GM12878 (cell line): ENCODE data around the gene PTGR3. TPM values are rescaled to one million over a fixed set of nuclear protein-coding genes. Genes with fewer than 3 reads are reported as not detected.

ENCODE experiments used
- ATF3 ChIP-seq: IDR thresholded peaks from 2 replicates; pipeline ENCODE4 v1.6.1; 2011; ENCODE audit warnings: low read depth, mild to moderate bottlenecking, low read length, moderate library complexity, borderline replicate concordance; ENCODE audit errors: extremely low read depth
- CREM ChIP-seq: IDR thresholded peaks from 2 replicates; pipeline ENCODE4 v1.6.1; 2014; ENCODE audit warnings: antibody characterized with exemption, low read depth
- DPF2 ChIP-seq: fragments of 450-650 bp; IDR thresholded peaks from 2 replicates; pipeline ENCODE4 v1.6.1; 2017; ENCODE audit warnings: mild to moderate bottlenecking
- HDAC6 ChIP-seq: fragments of 200-600 bp; sonication (generic); IDR thresholded peaks from one replicate; pipeline ENCODE4 v1.8.0; 2017; ENCODE audit warnings: antibody characterized with exemption; ENCODE audit not compliant: unreplicated experiment
- MTA2 ChIP-seq: fragments of 450-650 bp; IDR thresholded peaks from 2 replicates; pipeline ENCODE4 v1.6.1; 2016; ENCODE audit warnings: low read depth, mild to moderate bottlenecking, moderate library complexity
- NFIC ChIP-seq: IDR thresholded peaks from 2 replicates; pipeline ENCODE4 v1.6.1; 2012; ENCODE audit warnings: low read depth, mild to moderate bottlenecking, inconsistent platforms, low read length, moderate library complexity
- TBL1XR1 ChIP-seq: IDR thresholded peaks from 2 replicates; pipeline ENCODE4 v1.6.1; 2012; ENCODE audit warnings: low read depth, low read length, improper control_type of control experiment
- ZNF24 ChIP-seq: fragments of 450-650 bp; IDR thresholded peaks from 2 replicates; pipeline ENCODE4 v1.6.1; 2017; ENCODE audit warnings: antibody characterized with exemption, mild to moderate bottlenecking
- polyA plus RNA-seq, 11 experiments: library from polyadenylated mRNA; depleted of rRNA in 4 of 11; unstranded in 6 of 11; stranded (reverse) in 5 of 11; fragments of >200 nt; fragmentation: Nextera tagmentation in 4 of 11; fragmentation: Illumina TruSeq in 1 of 11; extraction: Ambion mirVana in 4 of 11; extraction: Trizol in 1 of 11; gene quantifications; 1 replicate in 1 of 11; 2 replicates in 10 of 11; pipeline versions ENCODE4 v1.2.1 to v1.2.3, GENCODE V29; 2011 to 2016; ENCODE audit warnings: inconsistent platforms in 2 of 11, missing spikeins in 2 of 11, low read depth in 1 of 11
- total RNA-seq, 4 experiments: library from RNA; depleted of rRNA in 3 of 4; stranded (reverse); fragments of >200 nt in 3 of 4; fragmentation: Illumina TruSeq in 1 of 4; extraction: Trizol in 1 of 4; gene quantifications; 2 replicates each; pipeline versions ENCODE4 v1.2.1 to v1.2.3, GENCODE V29; 2013 to 2021
- TF ChIP-seq, protein P1 (sequence below): IDR thresholded peaks from 2 replicates; pipeline ENCODE4 v1.6.1; 2012; ENCODE audit warnings: improper control_type of control experiment, low read depth, low read length; ENCODE audit not compliant: insufficient replicate concordance
- TF ChIP-seq, protein P2 (sequence below): fragments of 450-650 bp; IDR thresholded peaks from 2 replicates; pipeline ENCODE4 v1.6.1; 2017; ENCODE audit warnings: low read depth, mild to moderate bottlenecking, moderate library complexity
- TF ChIP-seq, protein P3 (sequence below): fragments of 450-650 bp; IDR thresholded peaks from 2 replicates; pipeline ENCODE4 v1.6.1; 2017; ENCODE audit warnings: mild to moderate bottlenecking, moderate library complexity
- TF ChIP-seq, protein P4 (sequence below): fragments of 450-650 bp; conservative IDR thresholded peaks from 2 replicates; pipeline ENCODE4 v1.6.1; 2017; ENCODE audit warnings: mild to moderate bottlenecking, moderate library complexity
- TF ChIP-seq, protein P5 (sequence below): IDR thresholded peaks from 2 replicates; pipeline ENCODE4 v1.6.1; 2011; ENCODE audit warnings: mild to moderate bottlenecking, low read depth, low read length, moderate library complexity; ENCODE audit not compliant: insufficient replicate concordance

The PTGR3 gene
- total and polyA plus RNA-seq, 10 of the 15 experiments (the other 5 are each of a cell fraction or from before 2014, with no cell fraction given) = 6.2 to 69.8 (median 21.9) TPM

- TF ChIP-seq, protein P1, sequence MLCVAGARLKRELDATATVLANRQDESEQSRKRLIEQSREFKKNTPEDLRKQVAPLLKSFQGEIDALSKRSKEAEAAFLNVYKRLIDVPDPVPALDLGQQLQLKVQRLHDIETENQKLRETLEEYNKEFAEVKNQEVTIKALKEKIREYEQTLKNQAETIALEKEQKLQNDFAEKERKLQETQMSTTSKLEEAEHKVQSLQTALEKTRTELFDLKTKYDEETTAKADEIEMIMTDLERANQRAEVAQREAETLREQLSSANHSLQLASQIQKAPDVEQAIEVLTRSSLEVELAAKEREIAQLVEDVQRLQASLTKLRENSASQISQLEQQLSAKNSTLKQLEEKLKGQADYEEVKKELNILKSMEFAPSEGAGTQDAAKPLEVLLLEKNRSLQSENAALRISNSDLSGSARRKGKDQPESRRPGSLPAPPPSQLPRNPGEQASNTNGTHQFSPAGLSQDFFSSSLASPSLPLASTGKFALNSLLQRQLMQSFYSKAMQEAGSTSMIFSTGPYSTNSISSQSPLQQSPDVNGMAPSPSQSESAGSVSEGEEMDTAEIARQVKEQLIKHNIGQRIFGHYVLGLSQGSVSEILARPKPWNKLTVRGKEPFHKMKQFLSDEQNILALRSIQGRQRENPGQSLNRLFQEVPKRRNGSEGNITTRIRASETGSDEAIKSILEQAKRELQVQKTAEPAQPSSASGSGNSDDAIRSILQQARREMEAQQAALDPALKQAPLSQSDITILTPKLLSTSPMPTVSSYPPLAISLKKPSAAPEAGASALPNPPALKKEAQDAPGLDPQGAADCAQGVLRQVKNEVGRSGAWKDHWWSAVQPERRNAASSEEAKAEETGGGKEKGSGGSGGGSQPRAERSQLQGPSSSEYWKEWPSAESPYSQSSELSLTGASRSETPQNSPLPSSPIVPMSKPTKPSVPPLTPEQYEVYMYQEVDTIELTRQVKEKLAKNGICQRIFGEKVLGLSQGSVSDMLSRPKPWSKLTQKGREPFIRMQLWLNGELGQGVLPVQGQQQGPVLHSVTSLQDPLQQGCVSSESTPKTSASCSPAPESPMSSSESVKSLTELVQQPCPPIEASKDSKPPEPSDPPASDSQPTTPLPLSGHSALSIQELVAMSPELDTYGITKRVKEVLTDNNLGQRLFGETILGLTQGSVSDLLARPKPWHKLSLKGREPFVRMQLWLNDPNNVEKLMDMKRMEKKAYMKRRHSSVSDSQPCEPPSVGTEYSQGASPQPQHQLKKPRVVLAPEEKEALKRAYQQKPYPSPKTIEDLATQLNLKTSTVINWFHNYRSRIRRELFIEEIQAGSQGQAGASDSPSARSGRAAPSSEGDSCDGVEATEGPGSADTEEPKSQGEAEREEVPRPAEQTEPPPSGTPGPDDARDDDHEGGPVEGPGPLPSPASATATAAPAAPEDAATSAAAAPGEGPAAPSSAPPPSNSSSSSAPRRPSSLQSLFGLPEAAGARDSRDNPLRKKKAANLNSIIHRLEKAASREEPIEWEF = peak; percentile 83
- TF ChIP-seq, protein P2, sequence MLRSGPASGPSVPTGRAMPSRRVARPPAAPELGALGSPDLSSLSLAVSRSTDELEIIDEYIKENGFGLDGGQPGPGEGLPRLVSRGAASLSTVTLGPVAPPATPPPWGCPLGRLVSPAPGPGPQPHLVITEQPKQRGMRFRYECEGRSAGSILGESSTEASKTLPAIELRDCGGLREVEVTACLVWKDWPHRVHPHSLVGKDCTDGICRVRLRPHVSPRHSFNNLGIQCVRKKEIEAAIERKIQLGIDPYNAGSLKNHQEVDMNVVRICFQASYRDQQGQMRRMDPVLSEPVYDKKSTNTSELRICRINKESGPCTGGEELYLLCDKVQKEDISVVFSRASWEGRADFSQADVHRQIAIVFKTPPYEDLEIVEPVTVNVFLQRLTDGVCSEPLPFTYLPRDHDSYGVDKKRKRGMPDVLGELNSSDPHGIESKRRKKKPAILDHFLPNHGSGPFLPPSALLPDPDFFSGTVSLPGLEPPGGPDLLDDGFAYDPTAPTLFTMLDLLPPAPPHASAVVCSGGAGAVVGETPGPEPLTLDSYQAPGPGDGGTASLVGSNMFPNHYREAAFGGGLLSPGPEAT = peak; percentile 76
- TF ChIP-seq, protein P3, sequence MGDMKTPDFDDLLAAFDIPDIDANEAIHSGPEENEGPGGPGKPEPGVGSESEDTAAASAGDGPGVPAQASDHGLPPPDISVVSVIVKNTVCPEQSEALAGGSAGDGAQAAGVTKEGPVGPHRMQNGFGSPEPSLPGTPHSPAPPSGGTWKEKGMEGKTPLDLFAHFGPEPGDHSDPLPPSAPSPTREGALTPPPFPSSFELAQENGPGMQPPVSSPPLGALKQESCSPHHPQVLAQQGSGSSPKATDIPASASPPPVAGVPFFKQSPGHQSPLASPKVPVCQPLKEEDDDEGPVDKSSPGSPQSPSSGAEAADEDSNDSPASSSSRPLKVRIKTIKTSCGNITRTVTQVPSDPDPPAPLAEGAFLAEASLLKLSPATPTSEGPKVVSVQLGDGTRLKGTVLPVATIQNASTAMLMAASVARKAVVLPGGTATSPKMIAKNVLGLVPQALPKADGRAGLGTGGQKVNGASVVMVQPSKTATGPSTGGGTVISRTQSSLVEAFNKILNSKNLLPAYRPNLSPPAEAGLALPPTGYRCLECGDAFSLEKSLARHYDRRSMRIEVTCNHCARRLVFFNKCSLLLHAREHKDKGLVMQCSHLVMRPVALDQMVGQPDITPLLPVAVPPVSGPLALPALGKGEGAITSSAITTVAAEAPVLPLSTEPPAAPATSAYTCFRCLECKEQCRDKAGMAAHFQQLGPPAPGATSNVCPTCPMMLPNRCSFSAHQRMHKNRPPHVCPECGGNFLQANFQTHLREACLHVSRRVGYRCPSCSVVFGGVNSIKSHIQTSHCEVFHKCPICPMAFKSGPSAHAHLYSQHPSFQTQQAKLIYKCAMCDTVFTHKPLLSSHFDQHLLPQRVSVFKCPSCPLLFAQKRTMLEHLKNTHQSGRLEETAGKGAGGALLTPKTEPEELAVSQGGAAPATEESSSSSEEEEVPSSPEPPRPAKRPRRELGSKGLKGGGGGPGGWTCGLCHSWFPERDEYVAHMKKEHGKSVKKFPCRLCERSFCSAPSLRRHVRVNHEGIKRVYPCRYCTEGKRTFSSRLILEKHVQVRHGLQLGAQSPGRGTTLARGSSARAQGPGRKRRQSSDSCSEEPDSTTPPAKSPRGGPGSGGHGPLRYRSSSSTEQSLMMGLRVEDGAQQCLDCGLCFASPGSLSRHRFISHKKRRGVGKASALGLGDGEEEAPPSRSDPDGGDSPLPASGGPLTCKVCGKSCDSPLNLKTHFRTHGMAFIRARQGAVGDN = no peak
- TF ChIP-seq, protein P4, sequence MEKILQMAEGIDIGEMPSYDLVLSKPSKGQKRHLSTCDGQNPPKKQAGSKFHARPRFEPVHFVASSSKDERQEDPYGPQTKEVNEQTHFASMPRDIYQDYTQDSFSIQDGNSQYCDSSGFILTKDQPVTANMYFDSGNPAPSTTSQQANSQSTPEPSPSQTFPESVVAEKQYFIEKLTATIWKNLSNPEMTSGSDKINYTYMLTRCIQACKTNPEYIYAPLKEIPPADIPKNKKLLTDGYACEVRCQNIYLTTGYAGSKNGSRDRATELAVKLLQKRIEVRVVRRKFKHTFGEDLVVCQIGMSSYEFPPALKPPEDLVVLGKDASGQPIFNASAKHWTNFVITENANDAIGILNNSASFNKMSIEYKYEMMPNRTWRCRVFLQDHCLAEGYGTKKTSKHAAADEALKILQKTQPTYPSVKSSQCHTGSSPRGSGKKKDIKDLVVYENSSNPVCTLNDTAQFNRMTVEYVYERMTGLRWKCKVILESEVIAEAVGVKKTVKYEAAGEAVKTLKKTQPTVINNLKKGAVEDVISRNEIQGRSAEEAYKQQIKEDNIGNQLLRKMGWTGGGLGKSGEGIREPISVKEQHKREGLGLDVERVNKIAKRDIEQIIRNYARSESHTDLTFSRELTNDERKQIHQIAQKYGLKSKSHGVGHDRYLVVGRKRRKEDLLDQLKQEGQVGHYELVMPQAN = 0 out of 2 replicates have a peak, but pooled peaks have one; percentile 29
- TF ChIP-seq, protein P5, sequence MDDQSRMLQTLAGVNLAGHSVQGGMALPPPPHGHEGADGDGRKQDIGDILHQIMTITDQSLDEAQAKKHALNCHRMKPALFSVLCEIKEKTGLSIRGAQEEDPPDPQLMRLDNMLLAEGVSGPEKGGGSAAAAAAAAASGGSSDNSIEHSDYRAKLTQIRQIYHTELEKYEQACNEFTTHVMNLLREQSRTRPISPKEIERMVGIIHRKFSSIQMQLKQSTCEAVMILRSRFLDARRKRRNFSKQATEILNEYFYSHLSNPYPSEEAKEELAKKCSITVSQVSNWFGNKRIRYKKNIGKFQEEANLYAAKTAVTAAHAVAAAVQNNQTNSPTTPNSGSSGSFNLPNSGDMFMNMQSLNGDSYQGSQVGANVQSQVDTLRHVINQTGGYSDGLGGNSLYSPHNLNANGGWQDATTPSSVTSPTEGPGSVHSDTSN = peak; percentile 91
- 0 out of 2 replicates have a peak, but pooled peaks have one; percentile 7 for TF ChIP-seq ZNF24
- TF ChIP-seq NFIC = no peak; the same call in 1 of the 2 replicates
- TF ChIP-seq MTA2 = peak; percentile 28; the same call in 1 of the 2 replicates
- TF ChIP-seq CREM = peak; percentile 61
- TF ChIP-seq HDAC6 = no peak
- peak; percentile 49; the same call in 1 of the 2 replicates for TF ChIP-seq DPF2
- TF ChIP-seq ATF3 = no peak
- TF ChIP-seq TBL1XR1 = peak; percentile 56; the same call in 1 of the 2 replicates
Measured at GRCh38 chr18:75210274-75211001, 1.5 kb upstream of the PTGR3 start, which contains the start of gene TSHZ1 (continued).
